Activated gamma-delta T cell (primary cell): Measurements from ENCODE around the gene MOB3A.
"Not testable (repeated sequence)": the region's sequence is repeated elsewhere in the genome, so short reads cannot be mapped to it uniquely, and the experiment has no call there.

Experiments used
- DNase-seq: peaks from one replicate; lab custom pipeline; 2025; lab: John Stamatoyannopoulos, UW

Gene MOB3A

GRCh38 chr19:2108251-2109016, 12.3 kb upstream of the MOB3A start:
- DNase-seq = no peak

GRCh38 chr19:2103045-2103707, 7.0 kb upstream of the MOB3A start:
- DNase-seq = no peak

- DNase-seq = no peak
Measured at GRCh38 chr19:2101417-2102335, 5.5 kb upstream of the MOB3A start.

DNA sequence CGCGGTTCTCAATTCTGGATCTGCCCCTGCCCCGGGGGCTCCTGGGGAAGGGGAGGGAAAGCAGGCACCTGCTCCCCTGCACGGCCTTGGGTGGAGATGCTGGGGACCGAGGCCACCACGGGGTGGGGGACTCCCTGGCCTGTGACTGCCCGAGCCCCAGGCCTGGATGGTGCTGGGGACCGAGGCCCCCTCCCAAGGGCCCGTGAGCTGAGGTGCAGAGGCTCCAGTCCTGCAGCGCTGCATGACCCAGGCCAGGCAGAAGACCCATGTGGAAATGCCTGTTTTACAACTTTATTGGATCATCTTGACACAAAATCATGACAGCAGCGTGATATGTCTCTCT, 4.6 kb upstream of the MOB3A start:
- DNase-seq = no peak

GRCh38 chr19:2099937-2100718, 4.0 kb upstream of the MOB3A start:
- DNase-seq = no peak

DNA sequence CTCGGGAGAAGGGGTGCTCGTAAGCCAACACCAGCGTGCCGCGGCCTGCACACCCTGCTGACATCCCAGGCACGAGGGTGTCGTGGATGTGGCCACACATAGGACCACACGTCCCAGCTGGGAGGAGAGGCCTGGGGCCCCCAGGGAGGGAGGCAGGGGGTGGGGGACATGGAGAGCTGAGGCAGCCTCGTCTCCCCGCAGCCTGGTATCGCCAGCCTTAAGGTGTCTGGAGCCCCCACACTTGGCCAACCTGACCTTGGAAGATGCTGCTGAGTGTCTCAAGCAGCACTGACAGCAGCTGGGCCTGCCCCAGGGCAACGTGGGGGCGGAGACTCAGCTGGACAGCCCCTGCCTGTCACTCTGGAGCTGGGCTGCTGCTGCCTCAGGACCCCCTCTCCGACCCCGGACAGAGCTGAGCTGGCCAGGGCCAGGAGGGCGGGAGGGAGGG, 3.0 kb upstream of the MOB3A start:
- no peak for DNase-seq

- DNase-seq = no peak
Measured at GRCh38 chr19:2097886-2098327, 1.8 kb upstream of the MOB3A start.

DNA sequence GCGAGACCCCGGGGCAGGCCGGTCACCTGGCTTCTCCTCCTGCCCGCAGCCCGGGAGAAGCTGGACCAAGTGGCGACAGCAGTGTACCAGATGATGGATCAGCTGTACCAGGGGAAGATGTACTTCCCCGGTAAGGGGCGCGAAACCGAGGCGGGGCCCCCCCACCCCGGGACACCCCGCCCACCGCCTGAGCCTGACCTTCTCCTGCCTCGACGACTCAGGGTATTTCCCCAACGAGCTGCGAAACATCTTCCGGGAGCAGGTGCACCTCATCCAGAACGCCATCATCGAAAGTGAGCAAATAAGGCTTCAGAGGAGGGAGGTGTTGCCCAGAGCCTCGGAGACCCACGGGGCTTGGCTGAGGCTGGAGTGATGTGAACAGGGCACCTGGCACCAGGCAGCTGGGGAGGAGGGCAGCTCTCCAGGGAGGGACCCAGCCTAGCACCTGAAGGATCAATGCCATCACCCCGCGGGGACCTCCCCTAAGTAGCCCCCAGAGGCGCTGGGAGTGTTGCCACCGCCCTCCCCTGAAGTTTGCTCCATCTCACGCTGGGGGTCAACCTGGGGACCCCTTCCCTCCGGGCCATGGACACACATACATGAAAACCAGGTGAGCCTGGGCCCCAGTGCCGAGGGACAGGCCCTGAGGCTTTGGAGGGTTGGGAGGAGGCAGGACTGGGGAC, 1.2 kb upstream of the MOB3A start:
- DNase-seq = peak; percentile 50

GRCh38 chr19:2096480-2097202, 515 bp upstream of the MOB3A start, which contains the start of gene IZUMO4:
Gene IZUMO4, plus strand, starts transcription at chr19:2096915. Its CDS starts 31 bp downstream, at chr19:2096946.
- DNase-seq = peak; percentile 100

DNA sequence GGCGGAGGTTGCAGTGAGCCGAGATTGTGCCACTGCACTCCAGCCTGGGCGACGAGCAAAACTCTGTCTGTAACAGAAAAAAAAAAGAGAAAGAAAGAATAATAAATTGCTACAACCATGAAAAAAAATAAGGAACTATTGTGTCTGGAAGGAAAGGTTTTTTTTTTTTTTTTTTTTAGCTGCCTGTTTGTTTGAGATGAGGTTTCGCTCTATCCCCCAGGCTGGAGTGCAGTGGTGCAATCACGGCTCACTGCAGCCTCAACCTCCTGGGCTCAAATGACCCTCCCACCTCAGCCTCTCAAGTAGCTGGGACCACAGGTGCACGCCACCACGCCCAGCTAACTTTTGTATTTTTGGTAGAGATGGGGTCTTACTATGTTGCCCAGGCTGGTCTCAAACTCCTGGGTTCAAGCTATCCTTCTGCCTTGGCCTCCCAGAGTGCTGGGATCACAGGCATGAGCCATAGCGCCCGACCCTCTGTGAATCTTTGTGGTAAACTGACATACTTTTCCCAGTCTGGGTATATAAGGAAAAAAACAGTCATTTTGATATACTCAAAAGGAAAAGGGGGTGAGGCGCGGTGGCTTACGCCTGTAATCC, 4.1 kb downstream of the MOB3A start:
- DNase-seq = not testable (repeated sequence)

- DNase-seq = no peak
Measured at GRCh38 chr19:2089727-2090053, 6.4 kb downstream of the MOB3A start.

- no peak for DNase-seq
Measured at GRCh38 chr19:2089001-2089711, 7.0 kb downstream of the MOB3A start.

DNA sequence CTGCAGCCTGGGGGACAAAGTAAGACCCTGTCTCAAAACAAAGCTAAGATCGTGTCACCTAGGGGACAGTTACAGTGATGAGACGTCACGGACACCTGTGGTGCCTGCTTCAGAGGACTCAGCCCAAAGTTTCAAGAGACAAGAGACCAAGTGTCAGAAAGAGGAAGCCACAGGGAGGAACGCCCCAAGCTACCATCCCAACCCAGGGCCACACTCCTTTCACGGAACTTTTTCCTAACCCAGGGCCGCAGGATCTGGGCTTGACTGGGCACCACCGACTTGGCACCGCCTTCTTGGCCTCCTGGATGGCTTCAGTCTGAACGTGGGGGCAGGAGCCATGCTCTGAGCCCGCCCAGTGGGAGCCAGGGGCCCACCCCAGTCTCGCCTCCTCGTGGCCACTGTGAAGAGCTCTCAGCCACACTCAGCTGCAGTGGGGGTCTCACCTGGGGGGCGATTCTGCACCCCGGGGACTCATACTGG, 8.5 kb downstream of the MOB3A start:
- DNase-seq = no peak

- DNase-seq = not testable (repeated sequence)
Measured at GRCh38 chr19:2086695-2087620, 9.2 kb downstream of the MOB3A start.

- DNase-seq = peak; percentile 68
Measured at GRCh38 chr19:2084993-2085720, 11.0 kb downstream of the MOB3A start.

- no peak for DNase-seq
Measured at GRCh38 chr19:2083174-2083854, 12.8 kb downstream of the MOB3A start.
